ENCODE data around the gene CTSH.

Gene CTSH

GRCh38 chr15:78923015-78923414, 21.8 kb downstream of the CTSH start:
- no peaks in the 10 kb centered on the region for H3K27me3 Mint-ChIP-seq
- no peak overlapping the region for H3K4me3 Mint-ChIP-seq
- H3K9me3 Mint-ChIP-seq (ENCODE audit: low read depth) = no peaks in the 10 kb centered on the region
- H3K27ac Mint-ChIP-seq = no peak overlapping the region
- no peaks in the 10 kb centered on the region for H3K4me1 Mint-ChIP-seq (ENCODE audit: low read depth)
- H3K36me3 Mint-ChIP-seq = no peaks in the 10 kb centered on the region

- Mint-ChIP-seq H3K4me3 (no peak overlapping the region), H3K4me1 (ENCODE audit: low read depth) (no peaks in the 10 kb centered on the region), H3K36me3 (no peaks in the 10 kb centered on the region), H3K9me3 (ENCODE audit: low read depth) (no peaks in the 10 kb centered on the region), H3K27ac (no peak overlapping the region), H3K27me3 (no peaks in the 10 kb centered on the region)
Measured at GRCh38 chr15:78922527-78922926, 22.3 kb downstream of the CTSH start.

DNA sequence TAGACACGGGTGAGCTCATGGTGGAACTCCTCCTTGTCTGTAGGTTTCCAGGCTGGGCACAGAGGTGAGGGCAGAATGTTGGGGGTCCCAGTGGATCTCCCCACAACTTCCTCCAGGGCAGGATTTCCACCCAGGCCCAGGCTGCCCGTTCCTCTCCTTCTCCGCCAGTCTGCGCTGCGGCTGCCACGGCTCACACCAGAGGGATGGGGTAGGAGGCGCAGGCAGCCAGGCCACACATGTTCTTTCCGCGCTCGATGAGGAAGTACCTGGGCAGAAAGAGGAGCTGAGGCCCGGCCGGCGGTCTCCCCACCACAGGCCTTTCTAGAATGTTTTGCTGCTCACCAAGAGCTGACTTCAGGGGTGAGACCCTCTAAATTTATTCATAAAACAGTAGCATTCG, 22.9 kb downstream of the CTSH start:
- Mint-ChIP-seq H3K4me1 (ENCODE audit: low read depth) (no peaks in the 10 kb centered on the region), H3K4me3 (no peak overlapping the region), H3K36me3 (no peaks in the 10 kb centered on the region), H3K27ac (no peak overlapping the region), H3K9me3 (ENCODE audit: low read depth) (no peaks in the 10 kb centered on the region), H3K27me3 (no peaks in the 10 kb centered on the region)

DNA sequence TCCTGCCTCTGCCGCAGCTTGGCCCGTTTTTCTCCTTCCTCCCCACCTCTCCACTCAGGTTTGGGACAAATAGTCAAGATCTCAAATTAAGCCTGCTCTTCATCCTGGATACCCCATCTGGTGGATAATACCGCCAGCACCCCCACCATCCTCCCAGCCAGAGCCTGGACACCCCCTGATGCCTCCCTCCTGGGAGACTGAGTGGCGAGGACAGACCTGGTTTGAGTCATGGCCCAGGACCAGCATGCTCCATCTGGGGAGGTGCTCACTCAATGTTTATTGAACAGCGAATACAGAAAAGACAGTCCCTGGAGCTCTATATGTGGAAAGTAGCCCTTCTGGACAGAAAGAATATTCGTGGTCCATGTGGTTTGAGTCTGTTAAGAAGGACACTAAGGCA, 23.3 kb downstream of the CTSH start:
- H3K4me3 Mint-ChIP-seq = no peak overlapping the region
- no peaks in the 10 kb centered on the region for H3K4me1 Mint-ChIP-seq (ENCODE audit: low read depth)
- H3K27ac Mint-ChIP-seq = no peak overlapping the region
- no peaks in the 10 kb centered on the region for H3K27me3 Mint-ChIP-seq
- H3K9me3 Mint-ChIP-seq (ENCODE audit: low read depth) = no peaks in the 10 kb centered on the region
- no peaks in the 10 kb centered on the region for H3K36me3 Mint-ChIP-seq

DNA sequence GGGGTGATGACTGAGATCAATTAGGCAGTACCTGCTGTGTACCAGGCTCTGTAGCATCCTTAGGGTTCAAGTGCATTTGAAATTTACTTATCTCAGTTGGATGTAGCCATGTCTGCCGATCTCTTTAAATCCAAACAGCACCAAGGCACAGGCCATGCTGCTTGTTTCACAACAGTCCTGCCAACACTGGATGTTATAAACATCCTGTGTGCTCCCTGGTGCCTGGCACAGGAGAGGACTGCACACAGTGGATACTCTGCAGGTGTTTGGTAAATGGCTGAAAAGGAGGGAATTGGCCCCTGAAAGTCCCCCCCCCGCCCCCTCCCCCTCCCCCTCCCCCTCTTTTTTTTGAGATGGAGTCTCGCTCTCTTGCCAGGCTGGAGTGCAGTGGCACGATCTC, 27.0 kb downstream of the CTSH start:
- Mint-ChIP-seq H3K27me3 (no peaks in the 10 kb centered on the region), H3K27ac (no peak overlapping the region), H3K4me3 (no peak overlapping the region), H3K4me1 (ENCODE audit: low read depth) (no peaks in the 10 kb centered on the region), H3K36me3 (no peaks in the 10 kb centered on the region), H3K9me3 (ENCODE audit: low read depth) (no peaks in the 10 kb centered on the region)

- Mint-ChIP-seq H3K27me3 (no peaks in the 10 kb centered on the region), H3K36me3 (no peaks in the 10 kb centered on the region), H3K27ac (no peak overlapping the region), H3K4me1 (ENCODE audit: low read depth) (no peaks in the 10 kb centered on the region), H3K9me3 (ENCODE audit: low read depth) (no peaks in the 10 kb centered on the region), H3K4me3 (no peak overlapping the region)
Measured at GRCh38 chr15:78916088-78916487, 28.8 kb downstream of the CTSH start.

DNA sequence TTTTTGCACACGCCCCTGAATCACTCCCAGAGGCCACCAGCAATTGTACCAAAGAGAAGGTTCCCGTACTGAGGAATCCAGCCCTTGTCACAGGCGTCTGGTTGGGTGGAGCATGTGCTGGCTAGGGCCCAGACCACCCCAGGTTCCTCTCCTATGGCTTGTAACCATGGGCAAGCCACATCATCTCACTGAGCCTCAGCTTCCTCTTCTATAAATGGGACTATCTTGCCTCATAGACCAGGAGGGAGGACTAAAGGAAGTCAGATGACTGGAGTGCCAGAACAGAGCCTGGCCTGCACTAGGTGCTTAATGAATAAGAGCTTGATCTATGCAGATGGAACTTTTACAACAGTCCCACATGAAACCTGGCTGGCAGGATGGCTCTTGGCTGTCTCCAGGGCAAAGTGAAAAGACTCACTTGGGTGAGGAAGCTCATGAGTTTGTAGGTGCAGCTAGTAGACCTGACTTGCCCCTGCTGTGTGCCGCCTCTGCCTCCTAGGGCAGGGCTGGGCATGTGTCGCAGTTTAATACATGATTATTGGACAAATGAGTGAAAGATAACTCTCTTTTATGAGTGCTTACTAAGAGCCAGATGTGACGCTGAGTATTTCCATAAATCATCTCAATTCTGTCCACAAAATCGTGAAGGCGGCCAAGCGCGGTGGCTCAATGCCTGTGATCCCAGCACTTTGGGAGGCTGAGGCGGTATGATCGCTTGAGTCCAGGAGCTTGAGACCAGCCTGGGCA, 29.3 kb downstream of the CTSH start:
- no peak overlapping the region for H3K27ac Mint-ChIP-seq
- H3K27me3 Mint-ChIP-seq = no peaks in the 10 kb centered on the region
- H3K4me1 Mint-ChIP-seq (ENCODE audit: low read depth) = peaks cover 2% of the 10 kb centered on the region
- no peaks in the 10 kb centered on the region for H3K9me3 Mint-ChIP-seq (ENCODE audit: low read depth)
- H3K4me3 Mint-ChIP-seq = no peak overlapping the region
- H3K36me3 Mint-ChIP-seq = no peaks in the 10 kb centered on the region

- peaks cover 2% of the 10 kb centered on the region for H3K36me3 Mint-ChIP-seq
- H3K27ac Mint-ChIP-seq = no peak overlapping the region
- H3K4me1 Mint-ChIP-seq (ENCODE audit: low read depth) = peaks cover 10% of the 10 kb centered on the region
- H3K27me3 Mint-ChIP-seq = no peaks in the 10 kb centered on the region
- H3K9me3 Mint-ChIP-seq (ENCODE audit: low read depth) = no peaks in the 10 kb centered on the region
- no peak overlapping the region for H3K4me3 Mint-ChIP-seq
Measured at GRCh38 chr15:78914027-78914764, 30.6 kb downstream of the CTSH start.

GRCh38 chr15:78913012-78913411, 31.8 kb downstream of the CTSH start:
- Mint-ChIP-seq H3K27me3 (no peaks in the 10 kb centered on the region), H3K4me1 (ENCODE audit: low read depth) (peaks cover 12% of the 10 kb centered on the region), H3K36me3 (peaks cover 2% of the 10 kb centered on the region)

DNA sequence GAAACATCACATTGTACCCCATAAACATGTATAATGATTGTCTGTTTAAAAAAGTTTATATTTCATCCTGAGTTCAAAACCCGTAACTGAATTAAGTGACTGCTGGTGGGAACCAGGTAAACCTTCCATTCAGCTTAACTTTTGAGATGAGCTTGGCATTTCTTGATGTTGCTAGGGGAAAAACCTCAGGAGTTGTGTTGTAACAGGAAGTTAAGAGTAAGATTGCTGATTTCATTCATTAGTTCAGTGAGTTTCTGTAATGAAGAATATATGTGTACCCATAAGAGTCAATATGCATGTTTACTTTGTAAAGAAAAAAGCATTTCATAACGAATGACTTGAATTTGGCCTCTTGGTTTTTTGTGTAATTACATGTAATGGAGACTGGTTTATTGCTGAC, 32.5 kb downstream of the CTSH start:
- H3K4me1 Mint-ChIP-seq (ENCODE audit: low read depth) = peaks cover 12% of the 10 kb centered on the region
- H3K27me3 Mint-ChIP-seq = no peaks in the 10 kb centered on the region
- no peaks in the 10 kb centered on the region for H3K9me3 Mint-ChIP-seq (ENCODE audit: low read depth)
- no peak overlapping the region for H3K4me3 Mint-ChIP-seq
- no peak overlapping the region for H3K27ac Mint-ChIP-seq
- H3K36me3 Mint-ChIP-seq = peaks cover 5% of the 10 kb centered on the region

More at GRCh38 chr15:78913012-78913411, 31.8 kb downstream of the CTSH start:
- no peak overlapping the region for H3K27ac Mint-ChIP-seq
- no peak overlapping the region for H3K4me3 Mint-ChIP-seq
- no peaks in the 10 kb centered on the region for H3K9me3 Mint-ChIP-seq (ENCODE audit: low read depth)

- Mint-ChIP-seq H3K9me3 (ENCODE audit: low read depth) (no peaks in the 10 kb centered on the region), H3K27ac (peak overlapping the region; percentile 31), H3K4me3 (no peak overlapping the region), H3K27me3 (no peaks in the 10 kb centered on the region), H3K36me3 (peaks cover 10% of the 10 kb centered on the region), H3K4me1 (ENCODE audit: low read depth) (peaks cover 12% of the 10 kb centered on the region)
Measured at GRCh38 chr15:78910271-78910670, 34.6 kb downstream of the CTSH start.

GRCh38 chr15:78909791-78910228, 35.0 kb downstream of the CTSH start:
- H3K36me3 Mint-ChIP-seq = peaks cover 10% of the 10 kb centered on the region
- H3K9me3 Mint-ChIP-seq (ENCODE audit: low read depth) = no peaks in the 10 kb centered on the region
- H3K4me3 Mint-ChIP-seq = no peak overlapping the region
- H3K27ac Mint-ChIP-seq = peak overlapping the region; percentile 31
- H3K27me3 Mint-ChIP-seq = no peaks in the 10 kb centered on the region
- H3K4me1 Mint-ChIP-seq (ENCODE audit: low read depth) = peaks cover 12% of the 10 kb centered on the region

- Mint-ChIP-seq H3K36me3 (peaks cover 10% of the 10 kb centered on the region), H3K27ac (no peak overlapping the region), H3K4me3 (no peak overlapping the region), H3K9me3 (ENCODE audit: low read depth) (no peaks in the 10 kb centered on the region), H3K27me3 (no peaks in the 10 kb centered on the region), H3K4me1 (ENCODE audit: low read depth) (peaks cover 14% of the 10 kb centered on the region)
Measured at GRCh38 chr15:78909160-78909695, 35.6 kb downstream of the CTSH start.

GRCh38 chr15:78907577-78907976, 37.3 kb downstream of the CTSH start:
- Mint-ChIP-seq H3K9me3 (ENCODE audit: low read depth) (no peaks in the 10 kb centered on the region), H3K36me3 (peaks cover 10% of the 10 kb centered on the region), H3K27me3 (no peaks in the 10 kb centered on the region), H3K27ac (peak overlapping the region; percentile 74), H3K4me1 (ENCODE audit: low read depth) (peaks cover 14% of the 10 kb centered on the region), H3K4me3 (no peak overlapping the region)

DNA sequence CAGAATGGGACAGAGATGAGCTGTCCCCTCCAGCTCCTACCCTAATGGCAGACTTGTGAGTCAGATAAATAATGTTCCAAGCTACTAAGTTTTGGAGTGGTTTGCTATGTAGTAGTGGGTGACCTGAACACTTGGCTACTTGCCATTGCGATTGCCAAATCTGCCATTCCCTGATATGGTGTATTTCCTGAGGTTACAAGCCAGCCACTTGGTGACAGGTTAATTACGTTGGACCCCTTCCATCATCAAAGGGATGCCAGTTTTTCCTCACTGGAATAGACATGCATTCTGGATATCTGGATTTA, 38.6 kb downstream of the CTSH start:
- no peak overlapping the region for H3K4me3 Mint-ChIP-seq
- H3K27me3 Mint-ChIP-seq = no peaks in the 10 kb centered on the region
- H3K4me1 Mint-ChIP-seq (ENCODE audit: low read depth) = peaks cover 14% of the 10 kb centered on the region
- H3K27ac Mint-ChIP-seq = no peak overlapping the region
- no peaks in the 10 kb centered on the region for H3K9me3 Mint-ChIP-seq (ENCODE audit: low read depth)
- peaks cover 10% of the 10 kb centered on the region for H3K36me3 Mint-ChIP-seq
